Stimulated activated CD4-positive, alpha-beta T cell treated with anti-CD3 and anti-CD28 coated beads, Interleukin-12 subunit alpha, Interleukin-12 subunit beta, amount 100 ng/mL, for 48 hours (primary cell): ENCODE results near the gene LCN12.

ENCODE experiments used
- DNase-seq, 3 donors: peaks; one replicate each; pipeline ENCODE4 v3.0.0-alpha.2; 2020; ENCODE audit warnings: low read depth in 2 of 3, low spot score in 1 of 3

Gene LCN12, protein sequence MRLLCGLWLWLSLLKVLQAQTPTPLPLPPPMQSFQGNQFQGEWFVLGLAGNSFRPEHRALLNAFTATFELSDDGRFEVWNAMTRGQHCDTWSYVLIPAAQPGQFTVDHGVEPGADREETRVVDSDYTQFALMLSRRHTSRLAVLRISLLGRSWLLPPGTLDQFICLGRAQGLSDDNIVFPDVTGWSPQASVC

DNA sequence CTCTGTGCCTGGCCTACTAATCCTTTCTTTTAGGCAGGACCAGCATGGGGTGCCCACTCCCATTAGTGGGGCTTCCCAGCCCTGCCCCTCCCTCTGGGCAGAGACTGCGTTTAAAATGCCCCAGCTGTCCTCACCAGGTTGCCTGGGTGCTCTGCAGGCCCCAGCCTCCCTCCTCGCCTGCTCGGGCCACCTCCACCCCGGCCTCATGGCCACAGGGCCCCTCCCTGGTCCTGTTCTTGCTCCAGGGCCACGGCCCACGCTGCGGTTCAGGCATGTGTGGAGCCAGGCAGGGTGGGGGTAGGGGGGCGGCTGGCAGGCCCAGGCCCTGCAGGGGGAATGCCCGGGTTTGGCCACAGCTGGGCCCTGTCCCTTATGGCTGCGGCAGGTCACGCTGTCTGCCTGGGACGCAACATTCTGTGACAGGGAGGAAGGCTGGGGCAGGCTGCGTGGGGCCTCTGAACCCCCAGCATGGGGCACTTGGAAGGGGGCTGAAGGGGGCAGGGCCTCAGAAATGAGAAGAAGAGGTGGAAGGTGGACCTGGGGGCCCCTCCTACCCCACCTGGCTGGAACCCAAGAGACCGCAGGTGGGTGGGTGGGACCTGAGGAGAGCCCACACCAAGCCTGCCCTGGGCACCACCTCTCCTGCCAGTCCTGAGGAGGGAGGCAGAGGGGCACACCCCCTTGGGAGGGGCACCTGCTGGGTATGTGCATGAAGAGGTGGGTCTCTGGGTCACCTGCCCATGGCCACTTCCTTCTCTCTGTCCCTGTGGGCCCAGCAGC, at the start of gene LCN12:
Gene LCN12 (plus strand): TSS at position 733 of the 780 bp plus-strand sequence. CDS start 55 bp downstream, outside the sequence.
- no peak for DNase-seq

DNA sequence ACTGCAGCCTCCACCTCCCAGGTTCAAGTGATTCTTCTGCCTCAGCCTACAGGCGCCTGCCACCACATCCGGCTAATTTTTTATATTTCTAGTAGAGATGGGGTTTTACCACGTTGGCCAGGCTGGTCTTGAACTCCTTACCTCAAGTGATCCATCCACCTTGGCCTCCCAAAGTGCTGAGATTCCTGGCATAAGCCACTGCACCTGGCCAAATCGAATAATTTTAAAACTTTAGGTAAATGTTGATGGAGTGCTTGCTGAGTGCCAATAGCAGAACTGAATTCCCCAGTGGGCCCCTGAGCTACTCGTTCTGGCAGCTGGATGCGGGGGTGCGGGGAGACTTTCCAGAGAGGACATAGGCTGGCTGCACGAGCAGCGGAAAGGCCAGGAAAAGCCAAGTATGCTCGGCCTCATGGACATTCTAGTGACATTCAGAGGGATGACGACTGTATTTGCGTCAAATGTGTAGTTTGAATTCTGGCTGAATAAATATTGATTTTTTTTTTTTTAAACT, 49.0 kb upstream of the LCN12 start:
- no peak for DNase-seq

DNA sequence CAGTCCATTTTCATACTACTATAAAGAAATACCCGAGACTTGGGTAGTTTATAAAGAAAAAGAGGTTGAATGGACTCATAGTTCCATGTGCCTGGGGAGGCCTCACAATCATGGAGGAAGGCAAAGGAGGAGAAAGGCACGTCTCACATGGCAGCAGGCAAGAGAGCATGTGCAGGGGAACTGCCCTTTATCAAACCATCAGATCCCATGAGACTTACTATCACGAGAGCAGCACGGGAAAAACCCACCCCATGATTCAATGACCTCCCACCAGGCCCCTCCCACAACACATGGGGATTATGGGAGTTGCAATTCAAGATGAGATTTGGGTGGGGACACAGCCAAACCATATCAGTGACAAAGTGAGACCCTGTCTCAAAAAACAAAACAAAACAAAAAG, 45.8 kb upstream of the LCN12 start:
- no peak for DNase-seq

DNA sequence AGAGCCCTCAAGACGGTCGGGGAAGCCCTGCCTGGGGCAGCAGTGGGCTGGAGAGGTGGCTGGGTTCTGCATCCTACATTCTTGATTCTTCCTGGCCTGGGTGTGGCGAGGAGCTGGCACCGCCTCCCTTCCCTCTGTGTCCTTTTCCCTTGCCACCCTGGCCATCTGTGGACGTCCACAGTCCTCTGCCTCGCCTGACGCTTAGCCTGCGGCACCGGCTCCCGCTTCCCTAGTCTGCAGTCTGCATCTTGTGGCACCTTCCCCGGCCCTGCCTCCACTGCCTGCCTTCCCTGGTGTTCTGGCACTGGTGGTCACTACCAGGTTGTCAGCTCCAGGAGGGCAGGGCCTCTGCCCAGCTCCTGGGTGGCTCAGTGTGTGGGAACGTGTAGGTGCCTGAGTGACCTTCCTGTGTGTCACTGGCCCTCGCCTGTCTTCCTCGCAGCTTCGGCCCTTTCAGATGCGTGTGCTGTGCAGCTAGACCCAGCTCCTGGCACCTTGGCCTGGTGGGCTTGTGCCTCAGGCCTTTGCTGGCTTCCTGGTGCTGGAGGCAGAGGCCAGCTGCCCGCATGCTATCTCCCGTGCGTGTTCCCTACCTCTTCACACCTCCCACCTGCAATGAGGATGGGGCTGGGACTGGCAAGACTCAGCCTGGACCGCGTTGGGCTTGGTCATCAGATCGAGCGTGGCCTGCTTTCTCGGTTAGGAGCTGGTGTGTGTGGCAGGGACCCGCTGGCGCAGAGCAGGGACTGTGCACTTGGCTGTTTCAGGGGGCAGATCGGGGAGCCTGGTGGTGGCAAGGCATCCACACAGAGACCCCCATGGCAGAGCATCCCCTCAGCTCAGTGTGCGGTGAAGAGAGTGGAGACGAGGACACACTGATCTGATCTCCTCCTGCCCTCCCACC, 44.8 kb upstream of the LCN12 start:
- DNase-seq, result no peak

DNA sequence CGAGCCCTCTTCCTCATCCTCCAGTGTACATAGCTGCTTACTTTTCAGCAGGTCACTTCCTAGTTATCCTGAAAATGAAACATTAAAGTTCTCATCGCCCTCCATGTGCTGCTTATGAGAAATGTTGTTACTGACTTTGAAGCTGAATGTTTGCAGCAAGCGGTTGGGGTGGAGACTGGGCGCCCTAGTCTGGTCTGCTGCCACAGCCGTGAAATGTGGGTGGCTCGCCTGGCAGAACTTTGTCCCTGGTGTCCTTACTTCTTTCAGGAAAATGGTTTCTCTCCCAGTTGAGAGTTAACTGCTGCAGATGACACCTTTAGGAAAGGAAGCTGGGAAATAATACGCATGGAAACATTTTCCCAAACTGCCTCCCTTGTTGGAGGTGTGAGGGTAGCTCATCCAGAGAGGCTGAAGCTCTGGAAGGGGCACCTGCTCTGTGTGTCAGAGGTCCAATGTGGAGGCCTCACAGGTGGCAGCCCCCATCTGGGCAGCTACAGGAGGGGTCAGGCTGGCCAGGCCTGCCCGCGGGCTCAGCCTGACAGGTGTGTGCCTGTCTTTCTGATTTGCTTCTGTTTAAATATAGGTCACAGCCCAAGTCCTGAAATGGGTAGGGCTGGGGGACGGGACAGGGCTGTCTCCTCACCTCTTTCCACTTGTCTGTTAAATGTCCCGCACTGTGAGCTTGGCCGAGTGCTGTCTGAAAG, 41.7 kb upstream of the LCN12 start:
- DNase-seq, result no peak

DNA sequence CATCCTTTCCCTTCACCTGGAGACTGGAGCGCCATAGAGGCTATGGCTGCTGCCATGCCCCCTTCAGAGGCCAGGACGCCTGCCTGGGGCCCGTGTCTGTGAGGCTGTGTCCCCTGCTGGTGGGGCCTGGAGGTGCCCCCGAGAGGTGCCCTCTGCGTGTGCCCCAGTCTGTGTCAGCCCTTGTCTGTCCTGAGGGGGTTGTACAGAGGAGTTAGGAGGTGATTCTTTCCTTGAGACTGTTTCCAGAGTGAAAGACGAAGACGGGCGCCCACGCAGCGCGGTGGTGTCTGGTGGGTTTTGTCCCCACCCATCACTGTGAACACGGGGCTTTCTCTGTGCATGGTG, 41.2 kb upstream of the LCN12 start:
- no peak for DNase-seq

DNA sequence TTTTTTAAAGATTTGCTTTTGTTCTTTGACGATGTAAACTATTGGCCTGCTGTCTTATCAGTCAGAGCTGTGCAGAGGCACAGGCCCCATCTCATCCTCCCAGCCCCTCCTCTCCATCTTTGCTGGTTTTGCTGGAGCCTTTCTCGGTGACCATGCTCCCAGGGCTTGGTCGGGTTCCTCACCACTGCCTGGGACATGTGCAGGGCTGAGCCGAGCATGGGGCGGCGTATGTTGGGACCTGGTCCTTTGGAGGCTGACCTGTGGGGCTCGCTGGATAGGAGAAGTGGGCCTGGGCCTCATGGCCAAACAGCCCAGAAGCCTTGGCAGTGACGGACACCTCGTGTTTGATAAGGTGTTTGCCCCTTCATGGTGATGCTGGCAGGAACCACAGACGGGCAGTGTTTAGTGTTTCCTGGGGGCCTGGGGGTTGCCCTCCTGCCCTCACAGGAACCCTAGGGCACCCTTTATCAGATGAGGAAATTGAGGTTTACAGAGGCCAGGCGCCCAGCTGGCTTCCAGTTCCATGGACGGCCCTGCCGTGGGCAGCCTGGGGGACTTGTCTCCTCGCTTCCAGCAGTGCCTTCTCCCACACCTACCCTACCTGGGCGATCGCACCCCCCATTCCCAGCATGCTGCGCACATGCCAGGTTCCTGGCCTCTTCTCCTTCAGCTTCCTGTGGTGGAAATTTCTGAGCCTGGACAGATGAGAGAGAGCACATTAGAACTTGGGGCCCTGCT, 38.2 kb upstream of the LCN12 start:
- DNase-seq, result no peak

DNA sequence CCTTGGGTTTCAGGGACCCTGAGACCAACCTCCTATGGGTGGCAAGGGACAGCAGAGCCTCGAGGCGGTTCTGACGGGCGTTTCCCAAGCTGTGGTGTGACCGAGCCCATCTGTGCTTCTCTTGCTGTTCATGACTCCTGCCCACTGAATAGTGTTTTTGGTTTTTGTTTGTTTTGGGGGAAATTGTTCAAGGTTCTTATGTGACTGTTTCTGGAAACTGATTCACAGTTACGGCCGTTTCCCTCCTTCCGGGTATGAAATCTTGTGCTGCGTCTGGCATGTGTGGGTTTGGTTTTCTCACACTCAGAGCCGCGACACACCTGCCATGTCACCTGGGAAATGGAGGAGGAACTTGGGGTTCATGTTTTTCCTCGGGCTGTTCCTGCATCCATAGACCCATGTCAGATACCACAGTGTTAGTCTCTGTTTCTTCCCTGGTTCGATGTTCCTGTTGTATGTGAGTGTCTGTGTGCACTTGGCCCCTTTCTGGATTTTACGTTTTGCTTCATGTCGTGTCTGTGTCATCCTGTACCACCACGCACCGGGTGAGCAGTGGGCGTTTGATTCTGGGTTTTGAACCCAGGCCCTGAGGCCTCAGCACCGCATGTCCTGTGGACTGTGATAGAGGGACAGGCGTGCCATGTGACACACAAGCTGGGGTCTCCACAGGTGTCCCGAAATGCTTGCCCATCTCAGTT, 36.3 kb upstream of the LCN12 start:
- no peak for DNase-seq

DNA sequence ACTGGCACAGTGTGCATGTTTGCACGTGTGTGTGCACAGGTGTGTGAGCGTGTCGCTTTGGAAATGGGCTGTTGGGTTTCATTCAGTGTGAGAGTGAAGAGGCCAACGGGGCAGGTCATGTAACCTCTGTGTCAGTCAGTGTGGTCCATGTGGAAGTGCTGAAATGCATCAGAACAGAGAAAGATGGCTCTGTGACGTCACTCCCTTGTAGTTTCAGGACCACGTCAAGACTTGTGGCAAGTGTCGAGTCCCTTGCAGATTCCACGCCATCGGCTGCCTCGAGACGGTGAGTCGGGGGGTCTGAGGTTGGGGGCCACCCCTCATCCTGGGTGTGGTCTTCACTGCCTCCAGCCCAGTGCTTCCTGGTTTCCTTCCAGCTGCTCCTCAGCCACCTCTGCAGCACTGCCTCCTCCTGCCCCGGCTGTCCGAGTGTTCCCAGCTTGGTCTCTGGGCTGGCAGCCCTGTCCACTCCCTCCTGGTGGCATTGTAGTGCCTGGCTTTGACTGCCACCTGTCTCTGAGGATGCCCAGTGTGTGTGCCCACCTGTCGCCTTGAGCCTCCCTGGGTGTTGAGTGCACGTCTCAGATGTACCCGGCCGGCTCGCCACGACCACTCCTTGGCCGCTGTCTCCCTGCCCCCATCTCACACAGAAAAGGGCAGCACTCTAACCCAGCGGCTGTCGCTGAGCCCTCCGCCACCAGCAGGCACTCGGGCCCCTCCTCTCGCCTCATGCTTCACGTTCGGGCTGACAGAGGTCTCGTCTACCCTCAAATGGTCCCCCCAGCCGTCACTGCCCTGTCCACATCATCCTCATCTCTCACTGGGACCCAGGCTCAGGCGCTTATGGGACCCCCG, 35.5 kb upstream of the LCN12 start:
- DNase-seq, result no peak

DNA sequence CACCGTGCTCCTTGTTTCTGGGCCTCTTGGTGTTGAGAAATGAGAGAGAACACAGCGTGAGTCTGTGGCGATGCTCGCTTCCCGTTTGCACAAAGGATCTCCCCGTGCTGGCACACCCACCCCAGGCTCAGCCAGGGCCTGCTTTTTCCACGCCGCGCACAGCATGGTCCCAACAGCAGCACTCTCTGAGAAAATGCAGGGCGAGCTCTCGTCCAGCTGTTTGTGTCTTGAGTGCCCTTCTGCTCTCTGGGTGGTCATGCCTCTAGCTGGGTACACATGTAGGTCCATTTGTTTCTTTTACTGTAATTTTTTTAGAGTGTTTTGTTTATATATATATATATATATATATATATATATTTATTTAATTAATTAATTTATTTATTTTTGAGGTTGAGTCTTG, 34.2 kb upstream of the LCN12 start:
- DNase-seq, result no peak

DNA sequence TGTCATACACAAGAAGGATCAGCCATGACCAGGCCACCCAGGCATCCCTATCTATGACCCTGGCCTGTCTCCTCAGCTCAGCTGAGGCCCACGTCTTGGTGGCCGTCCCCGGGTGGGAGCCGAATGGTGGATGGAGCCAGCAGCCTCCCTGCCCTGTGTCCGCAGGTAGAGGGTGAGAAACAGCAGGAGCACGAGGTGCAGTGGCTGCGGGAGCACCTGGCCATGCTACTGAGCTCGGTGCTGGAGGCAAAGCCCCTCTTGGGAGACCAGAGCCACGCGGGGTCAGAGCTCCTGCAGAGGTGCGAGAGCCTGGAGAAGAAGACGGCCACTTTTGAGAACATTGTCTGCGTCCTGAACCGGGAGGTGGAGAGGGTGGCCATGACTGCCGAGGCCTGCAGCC, 32.0 kb upstream of the LCN12 start:
- no peak for DNase-seq

DNA sequence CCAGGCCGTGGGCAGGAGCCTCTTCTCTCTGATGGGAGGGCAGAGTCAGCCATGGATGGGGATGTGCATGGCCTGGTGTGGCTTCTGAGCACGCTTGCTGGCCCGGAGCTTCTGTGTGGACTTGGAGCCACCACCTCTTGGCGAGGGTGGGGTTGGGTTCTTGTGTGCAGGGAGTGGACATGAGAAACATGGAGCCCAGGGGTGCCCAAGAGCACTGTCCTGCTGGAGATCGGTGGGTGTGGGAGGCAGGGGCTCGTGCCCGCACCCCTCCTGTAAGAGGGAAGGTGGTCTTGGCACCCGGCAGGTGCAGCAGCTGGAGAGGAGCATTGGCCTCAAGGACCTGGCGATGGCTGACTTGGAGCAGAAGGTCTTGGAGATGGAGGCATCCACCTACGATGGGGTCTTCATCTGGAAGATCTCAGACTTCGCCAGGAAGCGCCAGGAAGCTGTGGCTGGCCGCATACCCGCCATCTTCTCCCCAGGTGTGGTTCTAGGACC, 31.3 kb upstream of the LCN12 start:
- DNase-seq, result no peak

DNA sequence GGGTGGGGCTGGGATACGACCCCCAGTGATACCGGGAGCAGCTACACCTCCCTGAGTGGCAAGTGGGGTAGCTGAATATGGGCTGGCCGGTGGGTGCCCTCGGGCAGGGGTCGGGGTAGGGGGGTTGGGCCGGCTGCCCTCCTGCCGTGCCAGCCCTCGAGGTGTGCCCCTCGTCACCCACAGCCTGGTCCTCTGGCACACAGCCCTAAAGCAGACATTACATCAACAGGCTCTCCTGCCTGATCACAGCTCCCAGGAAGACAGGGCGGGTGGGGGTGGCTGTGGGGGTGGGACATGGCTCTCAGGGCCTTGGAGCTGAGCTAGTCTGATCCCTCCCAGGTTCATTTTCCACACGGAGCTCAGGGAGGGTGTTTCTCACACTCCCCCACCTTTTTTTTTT, 30.8 kb upstream of the LCN12 start:
- no peak for DNase-seq

DNA sequence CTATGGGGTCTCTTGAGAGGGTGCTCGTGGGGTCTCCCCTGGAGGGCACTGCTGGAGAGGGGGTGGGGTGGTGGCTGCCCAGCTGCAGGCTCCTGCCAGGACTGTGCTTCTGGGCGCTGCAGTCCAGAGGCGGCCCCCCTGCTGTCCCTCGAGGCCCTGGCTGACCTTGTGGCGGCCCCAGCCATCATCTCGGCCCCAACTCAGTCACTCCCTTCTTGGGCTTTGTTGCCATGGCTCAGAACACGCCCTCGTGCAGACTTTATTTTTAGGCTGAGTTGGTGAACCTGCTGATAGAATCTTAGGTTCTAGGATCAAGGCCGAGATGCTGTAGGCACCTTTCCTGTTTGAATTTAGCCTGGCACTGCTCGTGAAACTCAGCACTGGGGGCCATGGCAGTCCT, 30.4 kb upstream of the LCN12 start:
- DNase-seq, result no peak

DNA sequence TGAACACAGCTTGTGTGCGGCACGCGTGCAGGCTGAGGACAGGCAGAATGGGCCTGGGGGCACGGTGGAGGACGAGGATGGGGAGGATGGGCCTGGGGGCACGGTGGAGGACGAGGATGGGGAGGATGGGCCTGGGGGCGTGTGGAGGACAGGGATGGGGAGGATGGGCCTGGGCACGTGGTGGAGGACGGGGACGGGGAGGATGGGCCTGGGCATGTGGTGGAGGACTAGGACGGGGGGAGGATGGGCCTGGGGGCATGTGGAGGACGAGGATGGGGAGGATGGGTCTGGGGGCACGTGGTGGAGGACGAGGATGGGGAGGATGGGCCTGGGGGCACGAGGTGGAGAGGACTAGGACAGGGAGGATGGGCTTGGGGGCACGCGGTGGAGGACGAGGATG, 29.5 kb upstream of the LCN12 start:
- DNase-seq, result no peak

DNA sequence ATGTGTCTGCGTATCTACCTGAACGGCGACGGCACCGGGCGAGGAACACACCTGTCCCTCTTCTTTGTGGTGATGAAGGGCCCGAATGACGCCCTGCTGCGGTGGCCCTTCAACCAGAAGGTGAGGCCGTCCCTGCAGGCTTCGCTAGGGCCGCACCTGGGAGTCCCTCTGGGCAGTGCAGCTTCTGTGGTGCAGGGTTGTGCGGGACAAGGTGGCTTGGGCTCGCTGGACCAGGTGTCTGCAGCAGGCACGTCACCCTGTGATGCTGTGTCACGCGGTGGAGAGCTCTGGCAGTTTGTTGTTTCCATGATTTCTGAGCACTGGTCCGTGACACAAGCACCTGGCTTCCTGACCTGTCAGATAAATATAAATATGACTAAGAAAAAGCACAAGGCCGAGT, 28.2 kb upstream of the LCN12 start:
- no peak for DNase-seq

DNA sequence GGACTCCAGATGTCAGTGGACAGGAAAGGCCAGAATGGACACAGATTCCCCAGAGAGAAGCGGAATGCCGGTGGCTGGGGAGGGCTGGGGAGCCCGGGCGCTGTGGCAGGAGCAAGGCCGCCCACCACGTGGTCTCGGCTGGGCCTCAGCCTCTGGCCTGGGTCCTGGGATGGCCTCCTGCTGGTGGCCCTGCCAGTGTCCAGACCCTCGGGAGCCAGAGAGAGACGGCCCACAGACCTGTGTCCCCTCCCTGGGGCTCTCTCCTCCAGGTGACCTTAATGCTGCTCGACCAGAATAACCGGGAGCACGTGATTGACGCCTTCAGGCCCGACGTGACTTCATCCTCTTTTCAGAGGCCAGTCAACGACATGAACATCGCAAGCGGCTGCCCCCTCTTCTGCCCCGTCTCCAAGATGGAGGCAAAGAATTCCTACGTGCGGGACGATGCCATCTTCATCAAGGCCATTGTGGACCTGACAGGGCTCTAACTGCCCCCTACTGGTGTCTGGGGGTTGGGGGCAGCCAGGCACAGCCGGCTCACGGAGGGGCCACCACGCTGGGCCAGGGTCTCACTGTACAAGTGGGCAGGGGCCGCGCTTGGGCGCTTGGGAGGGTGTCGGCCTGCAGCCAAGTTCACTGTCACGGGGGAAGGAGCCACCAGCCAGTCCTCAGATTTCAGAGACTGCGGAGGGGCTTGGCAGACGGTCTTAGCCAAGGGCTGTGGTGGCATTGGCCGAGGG, 26.5 kb upstream of the LCN12 start:
- no peak for DNase-seq

DNA sequence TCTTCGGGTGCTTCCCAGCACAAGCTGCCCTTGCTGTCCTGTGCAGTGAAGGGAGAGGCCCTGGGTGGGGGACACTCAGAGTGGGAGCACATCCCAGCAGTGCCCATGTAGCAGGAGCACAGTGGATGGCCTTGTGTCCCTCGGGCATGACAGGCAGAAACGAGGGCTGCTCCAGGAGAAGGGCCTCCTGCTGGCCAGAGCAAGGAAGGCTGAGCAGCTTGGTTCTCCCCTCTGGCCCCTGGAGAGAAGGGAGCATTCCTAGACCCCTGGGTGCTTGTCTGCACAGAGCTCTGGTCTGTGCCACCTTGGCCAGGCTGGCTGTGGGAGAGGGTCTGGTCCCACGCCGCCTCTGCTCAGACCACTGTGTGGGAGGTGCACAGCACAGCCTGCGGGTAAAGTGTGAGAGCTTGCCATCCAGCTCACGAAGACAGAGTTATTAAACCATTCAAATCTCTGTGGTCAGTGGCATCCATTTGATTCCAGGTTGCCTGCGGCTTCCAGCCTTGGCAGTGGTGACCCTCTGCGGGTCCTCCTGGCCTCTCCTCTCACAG, 25.8 kb upstream of the LCN12 start:
- no peak for DNase-seq
